HG03159 (cell line): ENCODE measurements around the gene NDNF.

Experiments
- ATAC-seq: cut with Tn5 transposase; IDR thresholded peaks from one replicate; pipeline ENCODE4 v1.9.1; 2021; ENCODE audit warnings: mild to moderate bottlenecking, moderate library complexity; ENCODE audit not compliant: unreplicated experiment

Gene NDNF

GRCh38 chr4:121018543-121018942 is 53.8 kb downstream of the NDNF start:
- no peak for ATAC-seq

GRCh38 chr4:121016611-121017010 is 55.7 kb downstream of the NDNF start:
- no peak for ATAC-seq

DNA sequence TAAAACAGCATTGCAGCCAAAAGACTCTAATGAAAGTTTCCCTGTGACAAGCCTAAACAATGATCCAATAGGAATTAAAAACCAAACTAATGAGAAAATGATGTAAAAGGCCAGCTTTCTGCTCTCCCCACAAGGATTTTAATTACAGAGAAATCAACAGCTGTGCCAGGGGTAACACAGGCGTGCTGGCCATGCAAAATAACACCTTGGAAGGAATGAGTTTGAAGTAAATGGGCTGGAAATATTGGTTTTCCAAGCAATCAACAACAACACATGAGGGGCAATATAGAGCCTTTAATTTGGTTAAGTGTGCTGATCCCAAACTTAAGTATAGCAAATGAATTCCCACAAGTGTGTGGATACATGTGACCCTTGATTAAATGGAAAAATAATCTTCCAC is 56.9 kb downstream of the NDNF start:
- ATAC-seq, result no peak

- no peak for ATAC-seq
Measured at GRCh38 chr4:121014544-121014943, 57.8 kb downstream of the NDNF start.

- ATAC-seq, result no peak
Measured at GRCh38 chr4:121011780-121012340, 60.5 kb downstream of the NDNF start.

GRCh38 chr4:121011138-121011537 is 61.2 kb downstream of the NDNF start:
- ATAC-seq, result no peak

- no peak for ATAC-seq
Measured at GRCh38 chr4:121009578-121010478, 62.5 kb downstream of the NDNF start.

GRCh38 chr4:121007660-121008059 is 64.7 kb downstream of the NDNF start:
- no peak for ATAC-seq

- ATAC-seq, result no peak
Measured at GRCh38 chr4:121003863-121004262, 68.5 kb downstream of the NDNF start.

GRCh38 chr4:120995266-120996010 is 76.9 kb downstream of the NDNF start:
- no peak for ATAC-seq

DNA sequence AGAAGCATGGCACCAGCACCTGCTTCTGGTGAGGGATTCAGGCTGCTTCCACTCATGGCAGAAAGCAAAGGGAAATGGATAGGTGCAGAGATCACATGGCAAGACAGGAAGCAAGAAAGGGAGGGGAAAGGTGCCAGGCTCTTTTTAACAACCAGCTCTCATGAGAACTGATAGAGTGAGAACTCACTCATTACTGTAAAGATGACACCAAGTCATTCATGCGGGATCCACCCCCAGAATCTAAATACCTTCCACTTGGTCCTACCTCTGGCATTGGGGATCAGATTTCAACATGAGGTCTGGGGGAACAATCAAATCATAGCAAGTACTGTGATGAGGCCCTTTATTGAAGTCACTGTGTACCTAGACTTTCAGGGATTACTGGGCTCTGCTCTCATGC is 77.8 kb downstream of the NDNF start:
- no peak for ATAC-seq

- ATAC-seq, result no peak
Measured at GRCh38 chr4:120991885-120992284, 80.5 kb downstream of the NDNF start.

GRCh38 chr4:120990246-120990645 is 82.1 kb downstream of the NDNF start:
- no peak for ATAC-seq
